OCI-LY1 (cell line): ENCODE results near the gene AGAP2.

Experiments used
- H2AFZ ChIP-seq: fragments of 200-600 bp; sonication (generic), shearing (Covaris generic); 2 replicates; pipeline ENCODE4 v1.6.0; 2014; ENCODE audit warnings: antibody characterized with exemption, mild to moderate bottlenecking, low read length
- H3F3A ChIP-seq: fragments of 200-600 bp; sonication (generic), shearing (Covaris generic); 2 replicates; pipeline ENCODE4 v1.6.0; 2014; ENCODE audit warnings: mild to moderate bottlenecking, antibody characterized with exemption, low read length, moderate library complexity; ENCODE audit not compliant: insufficient read depth
- H3K27ac ChIP-seq: fragments of 200-600 bp; sonication (generic); 2 replicates; pipeline ENCODE4 v1.5.1; 2014; ENCODE audit warnings: low read length, mixed run types, mild to moderate bottlenecking, low read depth; ENCODE audit not compliant: poor library complexity, severe bottlenecking
- H3K27me3 ChIP-seq: fragments of 200-600 bp; sonication (generic); 2 replicates; pipeline ENCODE4 v1.6.0; 2014; ENCODE audit warnings: antibody characterized with exemption, mild to moderate bottlenecking, low read length, moderate library complexity; ENCODE audit not compliant: insufficient read depth
- H3K36me3 ChIP-seq: fragments of 200-600 bp; sonication (generic); 2 replicates; pipeline ENCODE4 v1.6.1; 2014; ENCODE audit warnings: mild to moderate bottlenecking, antibody characterized with exemption, low read length, moderate library complexity, mixed read lengths; ENCODE audit not compliant: insufficient read depth
- H3K4me1 ChIP-seq: fragments of 200-600 bp; sonication (generic); 2 replicates; pipeline ENCODE4 v1.5.1; 2014; ENCODE audit warnings: mild to moderate bottlenecking, low read length, moderate library complexity; ENCODE audit not compliant: insufficient read depth, severe bottlenecking
- H3K4me2 ChIP-seq: fragments of 200-600 bp; sonication (generic), shearing (Covaris generic); 2 replicates; pipeline ENCODE4 v1.6.1; 2014; ENCODE audit warnings: low read length
- H3K4me3 ChIP-seq: fragments of 200-600 bp; sonication (generic); 2 replicates; pipeline ENCODE4 v1.5.1; 2014; ENCODE audit warnings: low read length, low read depth, mild to moderate bottlenecking, mixed read lengths; ENCODE audit not compliant: poor library complexity, severe bottlenecking
- H3K79me2 ChIP-seq: fragments of 200-600 bp; shearing (Covaris generic); 2 replicates; pipeline ENCODE4 v1.6.1; 2016; ENCODE audit warnings: mixed run types, low read length, mixed read lengths; ENCODE audit not compliant: insufficient read depth
- H3K9ac ChIP-seq: fragments of 200-600 bp; sonication (generic), shearing (Covaris generic); 2 replicates; pipeline ENCODE4 v1.6.1; 2014; ENCODE audit warnings: mild to moderate bottlenecking, low read length, mixed read lengths
- H3K9me2 ChIP-seq: fragments of 200-600 bp; sonication (generic), shearing (Covaris generic); 2 replicates; pipeline ENCODE4 v1.6.1; 2014; ENCODE audit warnings: low read depth, mild to moderate bottlenecking, low read length, mixed read lengths
- H3K9me3 ChIP-seq: fragments of 200-600 bp; shearing (Covaris generic); 2 replicates; pipeline ENCODE4 v1.6.1; 2014; ENCODE audit warnings: low read length, mixed read lengths
- H4K20me1 ChIP-seq: fragments of 200-600 bp; sonication (generic), shearing (Covaris generic); 2 replicates; pipeline ENCODE4 v1.6.0; 2016; ENCODE audit warnings: mild to moderate bottlenecking, low read length; ENCODE audit not compliant: insufficient read depth
- CTCF ChIP-seq: fragments of 200-600 bp; sonication (generic), shearing (Covaris generic); IDR thresholded peaks from 2 replicates; pipeline ENCODE4 v1.5.1; 2017; ENCODE audit warnings: mild to moderate bottlenecking, antibody characterized with exemption, low read length, moderate library complexity, mixed read lengths
- EZH2 ChIP-seq: fragments of 200-600 bp; sonication (generic), shearing (Covaris generic); IDR thresholded peaks from 2 replicates; pipeline ENCODE4 v1.8.0; 2017; ENCODE audit warnings: borderline replicate concordance, mixed run types, mild to moderate bottlenecking, antibody characterized with exemption, low read length, moderate library complexity, mixed read lengths

The AGAP2 gene

GRCh38 chr12:57781244-57781643 lies 42.7 kb upstream of the AGAP2 start:
- no peak overlapping the region for H3K9ac ChIP-seq
- H3K27ac ChIP-seq, result no peak overlapping the region
- no peak for TF ChIP-seq CTCF
- H3K9me3 ChIP-seq, result no peaks in the 10 kb centered on the region
- no peak overlapping the region for H3K4me3 ChIP-seq
- no peaks in the 10 kb centered on the region for H3K9me2 ChIP-seq
- no peak overlapping the region for H3K4me2 ChIP-seq
- H2AFZ ChIP-seq, result no peak overlapping the region
- H3F3A ChIP-seq, result no peaks in the 10 kb centered on the region
- peaks cover 12% of the 10 kb centered on the region for H3K79me2 ChIP-seq
- H3K36me3 ChIP-seq, result peaks cover 11% of the 10 kb centered on the region
- peaks cover 16% of the 10 kb centered on the region for H3K4me1 ChIP-seq
- no peaks in the 10 kb centered on the region for H3K27me3 ChIP-seq
- no peaks in the 10 kb centered on the region for H4K20me1 ChIP-seq

- no peak overlapping the region for H3K9ac ChIP-seq
- H3K4me2 ChIP-seq, result no peak overlapping the region
- no peak overlapping the region for H3K4me3 ChIP-seq
- H3K27me3 ChIP-seq, result no peaks in the 10 kb centered on the region
- H3K9me3 ChIP-seq, result no peaks in the 10 kb centered on the region
- no peak overlapping the region for H2AFZ ChIP-seq
- H3K79me2 ChIP-seq, result peaks cover 12% of the 10 kb centered on the region
- no peaks in the 10 kb centered on the region for H3K9me2 ChIP-seq
- H3K36me3 ChIP-seq, result peaks cover 2% of the 10 kb centered on the region; the same call in 1 of the 2 replicates
- no peaks in the 10 kb centered on the region for H4K20me1 ChIP-seq
- H3K4me1 ChIP-seq, result peaks cover 16% of the 10 kb centered on the region
- no peak overlapping the region for H3K27ac ChIP-seq
- no peaks in the 10 kb centered on the region for H3F3A ChIP-seq
- TF ChIP-seq EZH2 (no peak), CTCF (no peak)
Observed at GRCh38 chr12:57780284-57780897, 41.8 kb upstream of the AGAP2 start.

GRCh38 chr12:57779736-57780135 lies 41.2 kb upstream of the AGAP2 start:
- Histone ChIP-seq H3K4me1 (peaks cover 16% of the 10 kb centered on the region), H4K20me1 (no peaks in the 10 kb centered on the region), H3K9me3 (no peaks in the 10 kb centered on the region), H3K4me2 (no peak overlapping the region), H3K9ac (no peak overlapping the region), H2AFZ (no peak overlapping the region), H3K27ac (no peak overlapping the region), H3K9me2 (no peaks in the 10 kb centered on the region), H3K79me2 (peaks cover 12% of the 10 kb centered on the region), H3F3A (no peaks in the 10 kb centered on the region), H3K27me3 (no peaks in the 10 kb centered on the region), H3K4me3 (no peak overlapping the region), H3K36me3 (no peaks in the 10 kb centered on the region)
- TF ChIP-seq EZH2 (no peak), CTCF (no peak)
